PFSK-1 (cell line): ENCODE measurements around the gene FBN1.

ENCODE experiments used
- FOXP2 ChIP-seq: optimal IDR thresholded peaks from 2 replicates; pipeline ENCODE3; 2011; ENCODE audit warnings: borderline replicate concordance, control low read depth, inconsistent platforms; ENCODE audit not compliant: insufficient read depth; ENCODE audit errors: extremely low read length, extremely low read depth
- POLR2AphosphoS5 ChIP-seq: IDR thresholded peaks from 2 replicates; pipeline ENCODE4 v1.6.1; 2012; ENCODE audit warnings: low read depth, mild to moderate bottlenecking, control low read depth, low read length, moderate library complexity
- REST ChIP-seq, 2 experiments: IDR thresholded peaks; 2 replicates each; pipeline versions ENCODE4 v1.6.1 to v1.8.0; 2011 to 2012; ENCODE audit warnings: low read depth in 2 of 2, low read length in 2 of 2, control low read depth in 1 of 2, inconsistent platforms in 1 of 2, mild to moderate bottlenecking in 1 of 2, moderate library complexity in 1 of 2; ENCODE audit not compliant: insufficient read depth in 1 of 2
- SIN3A ChIP-seq: IDR thresholded peaks from 2 replicates; pipeline ENCODE4 v1.6.1; 2012; ENCODE audit warnings: mild to moderate bottlenecking, low read length, moderate library complexity, borderline replicate concordance; ENCODE audit not compliant: insufficient read depth
- TAF1 ChIP-seq: IDR thresholded peaks from 2 replicates; pipeline ENCODE4 v1.6.1; 2012; ENCODE audit warnings: low read length, control low read depth, borderline replicate concordance; ENCODE audit not compliant: insufficient read depth

Gene FBN1

GRCh38 chr15:48522911-48523310, 122.6 kb downstream of the FBN1 start:
- no peak for TF ChIP-seq POLR2AphosphoS5
- TF ChIP-seq FOXP2 = no peak
- TF ChIP-seq SIN3A = no peak
- TF ChIP-seq TAF1 = no peak
- no peak for TF ChIP-seq REST (IDR thresholded peaks at IDR 0.05; ENCODE audit: insufficient read depth in 1 of 2, low read depth in 2 of 2, low read length in 2 of 2)

GRCh38 chr15:48522123-48522522, 123.4 kb downstream of the FBN1 start:
- no peak for TF ChIP-seq SIN3A
- no peak for TF ChIP-seq POLR2AphosphoS5
- TF ChIP-seq FOXP2 = no peak
- TF ChIP-seq REST (IDR thresholded peaks at IDR 0.05; ENCODE audit: insufficient read depth in 1 of 2, low read depth in 2 of 2, low read length in 2 of 2) = no peak
- TF ChIP-seq TAF1 = no peak

DNA sequence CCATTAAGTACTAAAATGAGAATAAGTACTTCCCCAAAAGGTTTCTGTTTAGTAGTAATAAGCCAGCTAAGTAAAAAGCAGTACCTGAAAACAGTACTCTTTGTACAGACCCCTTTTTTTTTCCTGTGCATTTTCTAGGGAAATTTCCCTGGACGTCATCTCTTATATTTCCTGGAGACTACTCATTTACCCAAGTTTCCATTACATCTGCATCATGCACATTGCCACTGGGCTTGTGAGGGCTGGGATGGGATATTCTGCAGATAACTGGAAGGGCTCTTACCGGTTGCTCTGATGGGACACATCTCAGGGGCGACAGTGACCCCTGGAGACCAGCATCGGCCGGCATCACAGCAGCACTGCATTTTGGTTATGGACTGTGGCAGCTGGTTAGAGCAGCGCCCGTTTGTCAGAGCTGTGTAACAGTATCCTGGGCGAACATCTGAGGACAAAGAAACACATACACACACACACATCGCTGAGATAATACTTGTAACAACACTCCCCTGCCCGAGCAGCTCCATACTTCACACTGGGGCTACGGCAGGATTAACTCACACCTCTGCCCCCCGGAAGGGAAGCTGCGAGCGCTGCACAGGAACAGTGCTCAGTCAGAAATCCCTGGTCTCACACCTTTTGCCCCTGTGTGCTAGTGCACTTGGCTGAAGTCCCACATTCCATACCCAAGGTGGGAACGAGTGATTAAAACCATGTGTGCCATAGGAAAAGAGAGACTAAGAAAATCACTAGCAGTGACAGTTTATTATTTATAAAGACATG, 124.9 kb downstream of the FBN1 start:
- TF ChIP-seq POLR2AphosphoS5 = no peak
- TF ChIP-seq FOXP2 = no peak
- TF ChIP-seq SIN3A = no peak
- TF ChIP-seq REST (IDR thresholded peaks at IDR 0.05; ENCODE audit: insufficient read depth in 1 of 2, low read depth in 2 of 2, low read length in 2 of 2) = no peak

DNA sequence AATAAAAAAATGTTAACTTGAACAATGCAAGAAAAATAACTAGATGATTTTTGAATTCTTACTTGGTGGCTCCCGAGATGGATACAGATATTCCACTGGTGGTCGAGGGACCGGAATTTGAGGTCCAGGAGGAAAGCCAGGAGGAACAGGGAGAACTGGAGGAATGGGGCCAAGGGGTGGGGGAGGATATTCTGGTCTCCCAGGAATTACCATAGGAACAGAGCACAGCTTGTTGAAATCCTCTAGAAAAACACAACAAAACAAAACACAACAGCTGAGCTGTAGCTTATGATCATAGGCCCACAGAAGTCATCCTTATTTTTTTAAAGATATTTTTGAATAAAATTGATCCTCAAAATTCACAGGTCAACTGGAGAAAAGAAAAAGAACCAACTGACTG, 129.4 kb downstream of the FBN1 start:
- TF ChIP-seq SIN3A (no peak), FOXP2 (no peak), POLR2AphosphoS5 (no peak), REST (IDR thresholded peaks at IDR 0.05; ENCODE audit: insufficient read depth in 1 of 2, low read depth in 2 of 2, low read length in 2 of 2) (no peak), TAF1 (no peak)
